Endothelial cell of umbilical vein (primary cell): ENCODE measurements around the gene CCDC160. TPM values are rescaled to one million over a fixed set of nuclear protein-coding genes. Genes with fewer than 3 reads are reported as not detected.

Experiments used
- BruUV-seq: library from RNA; stranded (reverse); fragments of 400-500 nt; replicated peaks from 2 replicates; lab custom pipeline; 2021; lab: Mats Ljungman, UMichigan
- CTCF ChIA-PET: fragments of 300-600, 350-600 bp; sonication (Branson Sonifier 250); formaldehyde crosslinking; loops from one replicate; lab custom pipeline; 2021; ENCODE audit warnings: antibody characterized with exemption, inconsistent platforms; lab: Charles Lee
- POLR2A ChIA-PET: fragments of 300-600, 350-600 bp; sonication (Branson Sonifier 250); formaldehyde crosslinking; loops from one replicate; lab custom pipeline; 2021; ENCODE audit warnings: antibody characterized with exemption, inconsistent platforms; lab: Charles Lee
- DNase-seq: peaks from one replicate; pipeline ENCODE4 v3.0.0-alpha.2; 2011; ENCODE audit warnings: low read depth, low spot score
- FAIRE-seq: peaks from 2 replicates; lab custom pipeline; 2011; peaks lifted over from hg19 to GRCh38; lab: Jason Lieb, UNC
- H2AFZ ChIP-seq: 2 replicates; pipeline ENCODE4 v1.6.0; 2012; ENCODE audit warnings: low read depth, low read length, control low read depth, inconsistent platforms
- H3K27ac ChIP-seq: 2 replicates; pipeline ENCODE4 v1.5.1; 2011; ENCODE audit warnings: low read depth, mild to moderate bottlenecking, control low read depth, low read length, moderate library complexity; ENCODE audit not compliant: insufficient read depth
- H3K27me3 ChIP-seq, 2 experiments: 2 replicates each; pipeline versions ENCODE4 v1.6.0 to v1.6.1; 2011; ENCODE audit warnings: low read length in 2 of 2, mixed read lengths in 1 of 2; ENCODE audit not compliant: control insufficient read depth in 2 of 2, insufficient read depth in 2 of 2
- H3K36me3 ChIP-seq, 2 experiments: 2 replicates in 1 of 2; 3 replicates in 1 of 2; pipeline ENCODE4 v1.5.1; 2011; ENCODE audit warnings: low read length in 2 of 2, mild to moderate bottlenecking in 1 of 2, moderate library complexity in 1 of 2; ENCODE audit not compliant: control insufficient read depth in 2 of 2, insufficient read depth in 2 of 2; ENCODE audit errors: extremely low read depth in 1 of 2
- H3K4me1 ChIP-seq: 3 replicates; pipeline ENCODE4 v1.5.1; 2011; ENCODE audit warnings: mild to moderate bottlenecking, low read length; ENCODE audit not compliant: control insufficient read depth, insufficient read depth; ENCODE audit errors: extremely low read depth
- H3K4me2 ChIP-seq: 2 replicates; pipeline ENCODE4 v1.6.1; 2011; ENCODE audit warnings: low read length, control low read depth, mixed read lengths; ENCODE audit not compliant: insufficient read depth
- H3K4me3 ChIP-seq, 3 experiments: fragments of 200-600 bp in 1 of 3; sonication (generic), shearing (Covaris generic) in 1 of 3; replicated peaks in 1 of 3; 2 replicates each; pipeline ENCODE4 v1.5.1; 2011 to 2016; ENCODE audit warnings: control low read depth in 3 of 3, low read length in 3 of 3, mild to moderate bottlenecking in 2 of 3, inconsistent platforms in 1 of 3, low read depth in 1 of 3, moderate library complexity in 1 of 3; ENCODE audit not compliant: insufficient read depth in 1 of 3
- H3K79me2 ChIP-seq: 2 replicates; pipeline ENCODE4 v1.6.0; 2012; ENCODE audit warnings: low read length, inconsistent platforms; ENCODE audit not compliant: control insufficient read depth, insufficient read depth
- H3K9ac ChIP-seq: replicated peaks from 2 replicates; pipeline ENCODE3; 2011; ENCODE audit warnings: low read length, control low read depth; ENCODE audit not compliant: insufficient read depth; ENCODE audit errors: extremely low read depth
- H3K9me1 ChIP-seq: replicated peaks from 3 replicates; pipeline ENCODE4 v1.6.0; 2011; ENCODE audit warnings: mild to moderate bottlenecking, low read length; ENCODE audit not compliant: control insufficient read depth, insufficient read depth; ENCODE audit errors: extremely low read depth
- H3K9me3 ChIP-seq: replicated peaks from 2 replicates; pipeline ENCODE4 v1.5.1; 2012; ENCODE audit warnings: low read length, inconsistent platforms; ENCODE audit not compliant: control insufficient read depth, insufficient read depth
- H4K20me1 ChIP-seq: replicated peaks from 2 replicates; pipeline ENCODE3; 2011; ENCODE audit warnings: mild to moderate bottlenecking, low read length; ENCODE audit not compliant: control insufficient read depth, insufficient read depth; ENCODE audit errors: extremely low read depth
- CTCF ChIP-seq, 2 donors: IDR thresholded peaks; 1 replicate in 1 of 2; 2 replicates in 1 of 2; pipeline ENCODE4 v1.5.1; 2011; ENCODE audit warnings: low read length in 2 of 2, mild to moderate bottlenecking in 2 of 2, moderate library complexity in 2 of 2, control low read depth in 1 of 2, inconsistent platforms in 1 of 2, low read depth in 1 of 2; ENCODE audit not compliant: insufficient read depth in 1 of 2; ENCODE audit errors: extremely low read depth in 1 of 2
- EZH2 ChIP-seq: IDR thresholded peaks from 2 replicates; pipeline ENCODE4 v1.6.1; 2012; ENCODE audit warnings: borderline replicate concordance, low read depth, mild to moderate bottlenecking, moderate library complexity, low read length, inconsistent platforms; ENCODE audit not compliant: severe bottlenecking
- FOS ChIP-seq: IDR thresholded peaks from 2 replicates; pipeline ENCODE4 v1.6.1; 2011; ENCODE audit warnings: mild to moderate bottlenecking, low read length, moderate library complexity, borderline replicate concordance; ENCODE audit not compliant: insufficient read depth
- GATA2 ChIP-seq: IDR thresholded peaks from 2 replicates; pipeline ENCODE4 v1.7.0; 2011; ENCODE audit warnings: low read depth, mild to moderate bottlenecking, moderate library complexity, mixed read lengths, low read length; ENCODE audit not compliant: insufficient read length, insufficient read depth
- JUN ChIP-seq: IDR thresholded peaks from 2 replicates; pipeline ENCODE4 v1.6.1; 2011; ENCODE audit warnings: borderline replicate concordance, low read depth; ENCODE audit not compliant: insufficient read length, insufficient read depth
- MAX ChIP-seq: IDR thresholded peaks from 2 replicates; pipeline ENCODE4 v1.6.1; 2011; ENCODE audit not compliant: insufficient read depth, insufficient read length
- MYC ChIP-seq: IDR thresholded peaks from one replicate; pipeline ENCODE4 v1.6.1; 2011; ENCODE audit warnings: mild to moderate bottlenecking, low read depth, low read length
- POLR2A ChIP-seq: IDR thresholded peaks from 2 replicates; pipeline ENCODE4 v1.6.1; 2012; ENCODE audit warnings: low read depth, mild to moderate bottlenecking, control low read depth, low read length
- POLR2AphosphoS5 ChIP-seq: IDR thresholded peaks from 2 replicates; pipeline ENCODE4 v1.6.1; 2012; ENCODE audit warnings: low read depth, mild to moderate bottlenecking, control low read depth, low read length, moderate library complexity; ENCODE audit not compliant: insufficient read depth
- dilution Hi-C: fragments of 300-500 bp; cut with MboI; formaldehyde crosslinking; loops from one replicate; pipeline ENCODE4 v1.15.0; 2019; ENCODE audit warnings: low sequenced_read_pairs; ENCODE audit not compliant: extremely low pct_ligation_motif_present
- intact Hi-C: fragments of 100-400 bp; cut with micrococcal nuclease; formaldehyde crosslinking; loops from one replicate; pipeline ENCODE4 v1.10.0; 2022
- polyA plus RNA-seq, 4 experiments: library from polyadenylated mRNA; depleted of rRNA in 3 of 4; stranded (reverse) in 3 of 4; unstranded in 1 of 4; fragments of >200 nt; gene quantifications; 2 replicates each; pipeline versions ENCODE4 v1.2.1 to v1.2.3, GENCODE V29; 2011 to 2012; ENCODE audit warnings: missing spikeins in 1 of 4
- total RNA-seq: library from RNA; stranded (reverse); gene quantifications from 2 replicates; pipeline ENCODE4 v1.2.3, GENCODE V29; 2021

CCDC160 gene
- total and polyA plus RNA-seq, 2 donors (not counting 3 experiments of a cell fraction or from before 2014, with no cell fraction given), result not detected

- ChIA-PET CTCF (no interaction called here), POLR2A (no interaction called here)
- intact Hi-C loops, result no loop called here
- H3K9me3 ChIP-seq, result no peaks in the 10 kb centered on the region
- no peak overlapping the region for H3K27ac ChIP-seq
- no peaks in the 10 kb centered on the region for H4K20me1 ChIP-seq
- no peak overlapping the region for H2AFZ ChIP-seq
- no peak for FAIRE-seq
- H3K4me3 ChIP-seq, result no peak overlapping the region
- H3K36me3 ChIP-seq, result no peaks in the 10 kb centered on the region
- dilution Hi-C loops, result no loop called here
- TF ChIP-seq CTCF (IDR thresholded peaks at IDR 0.05; ENCODE audit: extremely low read depth in 1 of 2, insufficient read depth in 1 of 2, low read depth in 1 of 2, low read length in 2 of 2) (no peak), JUN (no peak), POLR2A (no peak), EZH2 (no peak), GATA2 (no peak), POLR2AphosphoS5 (no peak), MYC (no peak), MAX (no peak), FOS (no peak)
- no TSS peak for BruUV-seq
- H3K9ac ChIP-seq, result no peak overlapping the region
- H3K4me2 ChIP-seq, result no peak overlapping the region
- no peaks in the 10 kb centered on the region for H3K79me2 ChIP-seq
- H3K27me3 ChIP-seq, result no peaks in the 10 kb centered on the region
- no peaks in the 10 kb centered on the region for H3K9me1 ChIP-seq
- no peak for DNase-seq
- no peaks in the 10 kb centered on the region for H3K4me1 ChIP-seq
Measured at GRCh38 chrX:134191281-134191680, 45.7 kb upstream of the CCDC160 start.
